SK-N-SH (cell line): ENCODE results near the gene PLG. TPM values are rescaled to one million over a fixed set of nuclear protein-coding genes. Genes with fewer than 3 reads are reported as not detected.

Source experiments
- CTCF ChIA-PET: fragments of 300-600, 350-600 bp; formaldehyde crosslinking; extraction: SDS; loops from one replicate; lab custom pipeline; 2021; lab: Yijun Ruan, JAX
- POLR2A ChIA-PET: fragments of 350-600 bp; sonication (Branson Sonifier 250); formaldehyde crosslinking; extraction: SDS; loops from one replicate; lab custom pipeline; 2020; ENCODE audit warnings: antibody characterized with exemption, inconsistent platforms; lab: Yijun Ruan, JAX
- DNase-seq: peaks from one replicate; pipeline ENCODE4 v3.0.0; 2012
- H2AFZ ChIP-seq: fragments of 200-600 bp; sonication (generic); 2 replicates; pipeline ENCODE4 v1.8.1; 2016; ENCODE audit warnings: antibody characterized with exemption, mild to moderate bottlenecking, low read depth
- H3F3A ChIP-seq: fragments of 200-600 bp; sonication (generic); replicated peaks from 2 replicates; pipeline ENCODE3; 2016; ENCODE audit warnings: antibody characterized with exemption, mild to moderate bottlenecking; ENCODE audit not compliant: insufficient read depth
- H3K27ac ChIP-seq, 2 experiments: fragments of 200-500 bp in 1 of 2; fragments of 200-600 bp in 1 of 2; sonication (Bioruptor generic) in 1 of 2; sonication (generic), shearing (Covaris generic) in 1 of 2; 2 replicates each; pipeline versions ENCODE4 v1.5.1 to v1.6.1; 2014 to 2016; ENCODE audit warnings: low read depth in 2 of 2, inconsistent platforms in 1 of 2, low read length in 1 of 2, mild to moderate bottlenecking in 1 of 2, mixed read lengths in 1 of 2
- H3K27me3 ChIP-seq: fragments of 200-600 bp; sonication (generic), shearing (Covaris generic); 2 replicates; pipeline ENCODE4 v1.6.1; 2016; ENCODE audit warnings: mixed run types; ENCODE audit not compliant: insufficient read depth
- H3K36me3 ChIP-seq, 2 experiments: fragments of 200-500 bp in 1 of 2; fragments of 200-600 bp in 1 of 2; sonication (Bioruptor generic) in 1 of 2; sonication (generic) in 1 of 2; replicated peaks in 1 of 2; 2 replicates each; pipeline versions ENCODE3 to v1.5.1; 2014 to 2016; ENCODE audit warnings: low read length in 1 of 2, mild to moderate bottlenecking in 1 of 2; ENCODE audit not compliant: insufficient read depth in 2 of 2, control insufficient read depth in 1 of 2
- H3K4me1 ChIP-seq, 2 experiments: fragments of 200-500 bp in 1 of 2; fragments of 200-600 bp in 1 of 2; sonication (Bioruptor generic) in 1 of 2; sonication (generic), shearing (Covaris generic) in 1 of 2; 2 replicates each; pipeline versions ENCODE4 v1.5.1 to v1.6.1; 2014 to 2016; ENCODE audit warnings: low read depth in 1 of 2, low read length in 1 of 2, mixed run types in 1 of 2; ENCODE audit not compliant: insufficient read depth in 2 of 2, control insufficient read depth in 1 of 2
- H3K4me2 ChIP-seq: fragments of 200-600 bp; sonication (generic), shearing (Covaris generic); 2 replicates; pipeline ENCODE4 v1.6.1; 2017; ENCODE audit warnings: mixed run types
- H3K4me3 ChIP-seq, 2 experiments: fragments of 200-500 bp in 1 of 2; fragments of 200-600 bp in 1 of 2; sonication (Bioruptor generic) in 1 of 2; sonication (generic), shearing (Covaris generic) in 1 of 2; 2 replicates each; pipeline versions ENCODE4 v1.5.1 to v1.8.1; 2014 to 2016; ENCODE audit warnings: low read depth in 2 of 2, inconsistent platforms in 1 of 2, low read length in 1 of 2, mild to moderate bottlenecking in 1 of 2, mixed read lengths in 1 of 2, moderate library complexity in 1 of 2
- H3K79me2 ChIP-seq: fragments of 200-600 bp; sonication (generic); 2 replicates; pipeline ENCODE4 v1.8.1; 2017; ENCODE audit warnings: mild to moderate bottlenecking; ENCODE audit not compliant: insufficient read depth
- H3K9ac ChIP-seq: fragments of 200-600 bp; sonication (generic); 2 replicates; pipeline ENCODE4 v1.6.1; 2017; ENCODE audit warnings: mixed run types
- H3K9me2 ChIP-seq: fragments of 200-600 bp; sonication (generic); 2 replicates; pipeline ENCODE4 v1.6.1; 2017; ENCODE audit warnings: mixed run types
- H3K9me3 ChIP-seq: fragments of 200-600 bp; sonication (generic); 2 replicates; pipeline ENCODE4 v1.6.1; 2017; ENCODE audit warnings: mixed run types, mild to moderate bottlenecking, moderate library complexity
- H4K20me1 ChIP-seq: fragments of 200-600 bp; sonication (generic); 2 replicates; pipeline ENCODE4 v1.6.1; 2017; ENCODE audit warnings: mild to moderate bottlenecking, mixed run types; ENCODE audit not compliant: insufficient read depth
- CHD2 ChIP-seq: fragments of 150-350 bp; IDR thresholded peaks from 2 replicates; pipeline ENCODE4 v1.6.1; 2018; ENCODE audit warnings: low read length; ENCODE audit not compliant: partially characterized antibody
- ELF1 ChIP-seq: IDR thresholded peaks from 2 replicates; pipeline ENCODE4 v1.4.0; 2012
- EP300 ChIP-seq, 2 experiments: IDR thresholded peaks; 2 replicates each; pipeline versions ENCODE4 v1.4.0 to v1.6.1; 2012; ENCODE audit warnings: borderline replicate concordance in 1 of 2, low read depth in 1 of 2, low read length in 1 of 2
- EZH2phosphoT487 ChIP-seq: fragments of 200-600 bp; sonication (generic); IDR thresholded peaks from 2 replicates; pipeline ENCODE4 v1.6.1; 2017; ENCODE audit warnings: low read depth, mixed run types, mild to moderate bottlenecking, antibody characterized with exemption, moderate library complexity, borderline replicate concordance
- FOSL2 ChIP-seq: IDR thresholded peaks from 2 replicates; pipeline ENCODE4 v1.4.0; 2012; ENCODE audit warnings: low read depth, mild to moderate bottlenecking, moderate library complexity, borderline replicate concordance
- FOXM1 ChIP-seq: IDR thresholded peaks from 2 replicates; pipeline ENCODE4 v1.4.0; 2012; ENCODE audit warnings: low read depth, mild to moderate bottlenecking
- GABPA ChIP-seq: IDR thresholded peaks from 2 replicates; pipeline ENCODE4 v1.4.0; 2012; ENCODE audit warnings: low read depth, mild to moderate bottlenecking
- GATA2 ChIP-seq: sonication (generic); formaldehyde crosslinking; IDR thresholded peaks from 2 replicates; pipeline ENCODE4 v1.5.0; 2020; ENCODE audit warnings: mild to moderate bottlenecking, missing genetic modification reagents
- JUND ChIP-seq: IDR thresholded peaks from 2 replicates; pipeline ENCODE4 v1.4.0; 2012
- MEF2A ChIP-seq: IDR thresholded peaks from 2 replicates; pipeline ENCODE4 v1.4.0; 2012; ENCODE audit warnings: low read depth, borderline replicate concordance
- MXI1 ChIP-seq: IDR thresholded peaks from 2 replicates; pipeline ENCODE4 v1.6.1; 2012; ENCODE audit warnings: mild to moderate bottlenecking, low read depth, low read length, improper control_type of control experiment
- NFIC ChIP-seq: IDR thresholded peaks from 2 replicates; pipeline ENCODE4 v1.4.0; 2012; ENCODE audit warnings: borderline replicate concordance
- NRF1 ChIP-seq: IDR thresholded peaks from 2 replicates; pipeline ENCODE4 v1.6.1; 2012; ENCODE audit warnings: low read depth, mild to moderate bottlenecking, low read length
- POLR2AphosphoS5 ChIP-seq: IDR thresholded peaks from 2 replicates; pipeline ENCODE4 v1.6.1; 2012; ENCODE audit warnings: low read depth, low read length
- RAD21 ChIP-seq: IDR thresholded peaks from 2 replicates; pipeline ENCODE4 v1.6.1; 2012; ENCODE audit warnings: mild to moderate bottlenecking, low read length
- RCOR1 ChIP-seq: fragments of 150-350 bp; IDR thresholded peaks from 2 replicates; pipeline ENCODE4 v1.6.1; 2017; ENCODE audit warnings: antibody characterized with exemption, low read length
- RFX5 ChIP-seq: IDR thresholded peaks from 2 replicates; pipeline ENCODE4 v1.6.1; 2012; ENCODE audit warnings: mild to moderate bottlenecking, improper control_type of control experiment, low read length
- SIN3A ChIP-seq: IDR thresholded peaks from 2 replicates; pipeline ENCODE4 v1.6.1; 2012; ENCODE audit warnings: low read depth, mild to moderate bottlenecking, low read length, moderate library complexity, borderline replicate concordance
- TCF12 ChIP-seq: IDR thresholded peaks from 2 replicates; pipeline ENCODE4 v1.4.0; 2012
- USF1 ChIP-seq: IDR thresholded peaks from 2 replicates; pipeline ENCODE4 v1.4.0; 2012; ENCODE audit warnings: low read depth, borderline replicate concordance
- YY1 ChIP-seq: IDR thresholded peaks from 2 replicates; pipeline ENCODE4 v1.4.0; 2012; ENCODE audit warnings: low read depth, mild to moderate bottlenecking
- WGBS: methylation state at CpG from one replicate; pipeline ENCODE4 v1.1.6; 2017; ENCODE audit warnings: low lambda C conversion rate; 5-methylcytosine and 5-hydroxymethylcytosine counted together
- polyA plus RNA-seq, 3 experiments: library from polyadenylated mRNA; depleted of rRNA; stranded (reverse); fragments of >200 nt; gene quantifications; 2 replicates each; pipeline ENCODE4 v1.2.3, GENCODE V29; 2012
- TF ChIP-seq, protein P1 (sequence below): IDR thresholded peaks from 2 replicates; pipeline ENCODE4 v1.6.1; 2012; ENCODE audit warnings: mild to moderate bottlenecking, low read depth, low read length, moderate library complexity
- TF ChIP-seq, protein P2 (sequence below): IDR thresholded peaks from 2 replicates; pipeline ENCODE4; 2012
- TF ChIP-seq, protein P3 (sequence below): fragments of 150-350 bp; IDR thresholded peaks from 2 replicates; pipeline ENCODE4 v1.6.1; 2017; ENCODE audit warnings: antibody characterized with exemption, low read length, low read depth, borderline replicate concordance

The PLG gene
- polyA plus RNA-seq, 1 of the 3 experiments (the other 2 are of a cell fraction): not detected

DNA sequence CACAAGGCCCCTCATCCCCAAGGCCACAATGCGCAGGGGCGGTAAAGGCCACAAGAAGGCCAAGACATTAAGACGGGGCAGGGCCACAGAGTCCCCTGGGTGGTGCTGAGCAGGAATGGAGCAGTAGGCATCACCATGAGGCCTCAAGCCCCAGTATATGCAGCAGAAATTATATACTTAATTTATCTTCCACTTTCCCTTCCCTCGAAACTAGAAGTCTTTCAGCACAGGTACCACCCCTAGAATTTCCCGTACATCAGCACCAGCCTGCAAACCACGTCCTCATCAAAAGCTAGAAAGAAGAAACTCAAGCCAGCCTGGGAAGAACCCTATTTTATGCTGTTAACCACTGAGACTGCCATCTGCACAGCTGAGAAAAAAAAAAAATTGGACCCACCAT is 89.4 kb downstream of the PLG start (continued):
- no peak for TF ChIP-seq EP300 (IDR thresholded peaks at IDR 0.05; ENCODE audit: borderline replicate concordance in 1 of 2, low read depth in 1 of 2, low read length in 1 of 2)

GRCh38 chr6:160791981-160792418 is 90.0 kb downstream of the PLG start:
- H3K4me2 ChIP-seq: no peak overlapping the region
- H3K4me3 ChIP-seq: no peak overlapping the region
- H3K27ac ChIP-seq: no peak overlapping the region
- H3F3A ChIP-seq: no peaks in the 10 kb centered on the region
- no peaks in the 10 kb centered on the region for H3K79me2 ChIP-seq
- H3K9me3 ChIP-seq: no peaks in the 10 kb centered on the region
- no peak overlapping the region for H3K9ac ChIP-seq
- DNase-seq: no peak
- H3K9me2 ChIP-seq: no peaks in the 10 kb centered on the region
- no peaks in the 10 kb centered on the region for H3K4me1 ChIP-seq
- POLR2A ChIA-PET: no interaction called here
- WGBS: 29% methylated on average over 3 of the region's 3 CpGs
- no peaks in the 10 kb centered on the region; the same call in 1 of the 2 replicates for H3K27me3 ChIP-seq
- CTCF ChIA-PET: no interaction called here
- H2AFZ ChIP-seq: no peak overlapping the region
- TF ChIP-seq GATA2 (CRISPR knock-in tag) (no peak), RAD21 (no peak), CHD2 (no peak), RFX5 (no peak), FOSL2 (no peak), RCOR1 (no peak)
- no peaks in the 10 kb centered on the region for H4K20me1 ChIP-seq
- H3K36me3 ChIP-seq: no peaks in the 10 kb centered on the region

GRCh38 chr6:160792708-160793107 is 90.7 kb downstream of the PLG start:
- no peaks in the 10 kb centered on the region for H3K9me2 ChIP-seq
- DNase-seq: no peak
- POLR2A ChIA-PET: no interaction called here
- H3K9me3 ChIP-seq: no peaks in the 10 kb centered on the region
- no peak overlapping the region for H2AFZ ChIP-seq
- H3K36me3 ChIP-seq: no peaks in the 10 kb centered on the region
- no peak overlapping the region for H3K27ac ChIP-seq
- 30% methylated on average over 6 of the region's 6 CpGs for WGBS
- no peaks in the 10 kb centered on the region for H4K20me1 ChIP-seq
- H3K79me2 ChIP-seq: no peaks in the 10 kb centered on the region
- H3K27me3 ChIP-seq: no peaks in the 10 kb centered on the region; the same call in 1 of the 2 replicates
- H3K4me3 ChIP-seq: no peak overlapping the region
- CTCF ChIA-PET: no interaction called here
- no peak overlapping the region for H3K9ac ChIP-seq
- H3K4me1 ChIP-seq: no peaks in the 10 kb centered on the region
- no peaks in the 10 kb centered on the region for H3F3A ChIP-seq
- no peak overlapping the region for H3K4me2 ChIP-seq
- TF ChIP-seq SIN3A (no peak), NRF1 (no peak), USF1 (no peak), TCF12 (no peak), ELF1 (no peak), POLR2AphosphoS5 (no peak), JUND (no peak), MEF2A (no peak), GABPA (no peak), FOXM1 (no peak), EP300 (IDR thresholded peaks at IDR 0.05; ENCODE audit: borderline replicate concordance in 1 of 2, low read depth in 1 of 2, low read length in 1 of 2) (no peak), YY1 (no peak), EZH2phosphoT487 (no peak), NFIC (no peak), MXI1 (no peak)
- TF ChIP-seq, protein P1, sequence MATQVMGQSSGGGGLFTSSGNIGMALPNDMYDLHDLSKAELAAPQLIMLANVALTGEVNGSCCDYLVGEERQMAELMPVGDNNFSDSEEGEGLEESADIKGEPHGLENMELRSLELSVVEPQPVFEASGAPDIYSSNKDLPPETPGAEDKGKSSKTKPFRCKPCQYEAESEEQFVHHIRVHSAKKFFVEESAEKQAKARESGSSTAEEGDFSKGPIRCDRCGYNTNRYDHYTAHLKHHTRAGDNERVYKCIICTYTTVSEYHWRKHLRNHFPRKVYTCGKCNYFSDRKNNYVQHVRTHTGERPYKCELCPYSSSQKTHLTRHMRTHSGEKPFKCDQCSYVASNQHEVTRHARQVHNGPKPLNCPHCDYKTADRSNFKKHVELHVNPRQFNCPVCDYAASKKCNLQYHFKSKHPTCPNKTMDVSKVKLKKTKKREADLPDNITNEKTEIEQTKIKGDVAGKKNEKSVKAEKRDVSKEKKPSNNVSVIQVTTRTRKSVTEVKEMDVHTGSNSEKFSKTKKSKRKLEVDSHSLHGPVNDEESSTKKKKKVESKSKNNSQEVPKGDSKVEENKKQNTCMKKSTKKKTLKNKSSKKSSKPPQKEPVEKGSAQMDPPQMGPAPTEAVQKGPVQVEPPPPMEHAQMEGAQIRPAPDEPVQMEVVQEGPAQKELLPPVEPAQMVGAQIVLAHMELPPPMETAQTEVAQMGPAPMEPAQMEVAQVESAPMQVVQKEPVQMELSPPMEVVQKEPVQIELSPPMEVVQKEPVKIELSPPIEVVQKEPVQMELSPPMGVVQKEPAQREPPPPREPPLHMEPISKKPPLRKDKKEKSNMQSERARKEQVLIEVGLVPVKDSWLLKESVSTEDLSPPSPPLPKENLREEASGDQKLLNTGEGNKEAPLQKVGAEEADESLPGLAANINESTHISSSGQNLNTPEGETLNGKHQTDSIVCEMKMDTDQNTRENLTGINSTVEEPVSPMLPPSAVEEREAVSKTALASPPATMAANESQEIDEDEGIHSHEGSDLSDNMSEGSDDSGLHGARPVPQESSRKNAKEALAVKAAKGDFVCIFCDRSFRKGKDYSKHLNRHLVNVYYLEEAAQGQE: no peak
- TF ChIP-seq, protein P2, sequence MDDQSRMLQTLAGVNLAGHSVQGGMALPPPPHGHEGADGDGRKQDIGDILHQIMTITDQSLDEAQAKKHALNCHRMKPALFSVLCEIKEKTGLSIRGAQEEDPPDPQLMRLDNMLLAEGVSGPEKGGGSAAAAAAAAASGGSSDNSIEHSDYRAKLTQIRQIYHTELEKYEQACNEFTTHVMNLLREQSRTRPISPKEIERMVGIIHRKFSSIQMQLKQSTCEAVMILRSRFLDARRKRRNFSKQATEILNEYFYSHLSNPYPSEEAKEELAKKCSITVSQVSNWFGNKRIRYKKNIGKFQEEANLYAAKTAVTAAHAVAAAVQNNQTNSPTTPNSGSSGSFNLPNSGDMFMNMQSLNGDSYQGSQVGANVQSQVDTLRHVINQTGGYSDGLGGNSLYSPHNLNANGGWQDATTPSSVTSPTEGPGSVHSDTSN: no peak
- TF ChIP-seq, protein P3, sequence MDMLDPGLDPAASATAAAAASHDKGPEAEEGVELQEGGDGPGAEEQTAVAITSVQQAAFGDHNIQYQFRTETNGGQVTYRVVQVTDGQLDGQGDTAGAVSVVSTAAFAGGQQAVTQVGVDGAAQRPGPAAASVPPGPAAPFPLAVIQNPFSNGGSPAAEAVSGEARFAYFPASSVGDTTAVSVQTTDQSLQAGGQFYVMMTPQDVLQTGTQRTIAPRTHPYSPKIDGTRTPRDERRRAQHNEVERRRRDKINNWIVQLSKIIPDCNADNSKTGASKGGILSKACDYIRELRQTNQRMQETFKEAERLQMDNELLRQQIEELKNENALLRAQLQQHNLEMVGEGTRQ: no peak
